A549 (cell line): ENCODE measurements around the gene HMGA1. TPM values are rescaled to one million over a fixed set of nuclear protein-coding genes. Genes with fewer than 3 reads are reported as not detected.
"Not testable (repeated sequence)": the region's sequence is repeated elsewhere in the genome, so short reads cannot be mapped to it uniquely, and the experiment has no call there.

Experiments used
- ATAC-seq, 2 experiments: fragments of 200-7000 bp in 1 of 2; fragments of >200 bp in 1 of 2; cut with Nextera tagmentation in 1 of 2; cut with Tn5 transposase in 1 of 2; 3 replicates each; pipeline versions ENCODE4 v1.8.0 to v1.9.1; 2018 to 2020; ENCODE audit warnings: mild to moderate bottlenecking in 1 of 2, moderate library complexity in 1 of 2
- CTCF ChIA-PET: fragments of 300-600 bp; sonication (Branson Sonifier 250); formaldehyde crosslinking; extraction: SDS; loops from one replicate; lab custom pipeline; 2021; ENCODE audit warnings: antibody characterized with exemption, inconsistent platforms; lab: Yijun Ruan, JAX
- POLR2A ChIA-PET: fragments of 350-600 bp; formaldehyde crosslinking; extraction: SDS; loops from one replicate; lab custom pipeline; 2021; ENCODE audit warnings: antibody characterized with exemption, inconsistent platforms; lab: Yijun Ruan, JAX
- DNase-seq, 2 experiments: peaks; one replicate each; pipeline versions ENCODE4 v3.0.0 to v3.0.0-alpha.2; 2011 to 2016; ENCODE audit warnings: low read depth in 1 of 2, low spot score in 1 of 2
- FAIRE-seq: peaks from 2 replicates; lab custom pipeline; 2011; peaks lifted over from hg19 to GRCh38; lab: Jason Lieb, UNC
- H3K27ac ChIP-seq, 2 experiments: fragments of >200 bp; sonication (Bioruptor Twin); formaldehyde crosslinking; 3 replicates each; pipeline ENCODE4 v1.5.1; 2016 to 2017
- H3K4me1 ChIP-seq: fragments of >200 bp; sonication (Bioruptor Twin); formaldehyde crosslinking; 3 replicates; pipeline ENCODE4 v1.6.1; 2016
- H3K4me2 ChIP-seq: fragments of >200 bp; sonication (Bioruptor Twin); formaldehyde crosslinking; 3 replicates; pipeline ENCODE4 v1.6.1; 2016
- H3K4me3 ChIP-seq: fragments of >200 bp; sonication (Bioruptor Twin); formaldehyde crosslinking; 3 replicates; pipeline ENCODE4 v1.5.1; 2016
- H3K9me3 ChIP-seq: fragments of >200 bp; sonication (Bioruptor Twin); formaldehyde crosslinking; 3 replicates; pipeline ENCODE4 v1.6.1; 2016
- BHLHE40 ChIP-seq: IDR thresholded peaks from 2 replicates; pipeline ENCODE4 v1.6.1; 2012; ENCODE audit warnings: low read depth, low read length, inconsistent platforms
- CBX8 ChIP-seq: fragments of 200-600 bp; sonication (generic); IDR thresholded peaks from 2 replicates; pipeline ENCODE4 v1.6.1; 2016
- CEBPB ChIP-seq, 2 experiments: fragments of >200 bp in 1 of 2; sonication (Bioruptor Twin) in 1 of 2; formaldehyde crosslinking in 1 of 2; IDR thresholded peaks; 2 replicates each; pipeline ENCODE4 v1.6.1; 2012 to 2016
- CHD2 ChIP-seq: fragments of 150-350 bp; IDR thresholded peaks from 2 replicates; pipeline ENCODE4 v1.6.1; 2014; ENCODE audit warnings: low read length; ENCODE audit not compliant: partially characterized antibody
- E2F6 ChIP-seq: IDR thresholded peaks from 2 replicates; pipeline ENCODE4 v1.6.1; 2012; ENCODE audit warnings: low read depth, borderline replicate concordance
- FOSL2 ChIP-seq, 2 experiments: fragments of 450-650 bp in 1 of 2; fragments of >200 bp in 1 of 2; sonication (Bioruptor Twin) in 1 of 2; formaldehyde crosslinking; IDR thresholded peaks; 2 replicates each; pipeline versions ENCODE4 v1.5.0 to v1.6.1; 2016 to 2020; ENCODE audit warnings: mild to moderate bottlenecking in 1 of 2, moderate library complexity in 1 of 2
- HEYL ChIP-seq: fragments of 250-450 bp; sonication (Bioruptor Pico); IDR thresholded peaks from 2 replicates; pipeline ENCODE4 v1.8.0; 2021; ENCODE audit warnings: mild to moderate bottlenecking, moderate library complexity
- HOXA7 ChIP-seq: fragments of 250-450 bp; sonication (Bioruptor Pico); IDR thresholded peaks from 2 replicates; pipeline ENCODE4 v1.5.0; 2020; ENCODE audit warnings: mild to moderate bottlenecking, moderate library complexity
- HOXB13 ChIP-seq: fragments of 250-450 bp; sonication (Bioruptor Pico); IDR thresholded peaks from 2 replicates; pipeline ENCODE4 v1.5.0; 2020; ENCODE audit warnings: low read depth, mild to moderate bottlenecking, moderate library complexity
- MAFK ChIP-seq: fragments of 450-650 bp; IDR thresholded peaks from 2 replicates; pipeline ENCODE4 v1.6.1; 2014; ENCODE audit not compliant: partially characterized antibody
- NFE2L2 ChIP-seq: fragments of 150-350 bp; conservative IDR thresholded peaks from 2 replicates; pipeline ENCODE4 v1.6.1; 2014; ENCODE audit warnings: low read length
- NPAS2 ChIP-seq: fragments of 250-450 bp; sonication (Bioruptor Pico); IDR thresholded peaks from 2 replicates; pipeline ENCODE4 v1.8.0; 2022; ENCODE audit warnings: mild to moderate bottlenecking, moderate library complexity, borderline replicate concordance
- POLR2A ChIP-seq: IDR thresholded peaks from 2 replicates; pipeline ENCODE4 v1.6.1; 2012; ENCODE audit warnings: mild to moderate bottlenecking, low read length
- REST ChIP-seq: fragments of 200-600 bp; sonication (generic); IDR thresholded peaks from 2 replicates; pipeline ENCODE4 v1.6.1; 2016; ENCODE audit warnings: antibody characterized with exemption, mild to moderate bottlenecking, moderate library complexity
- ZC3H11A ChIP-seq: fragments of 450-650 bp; IDR thresholded peaks from 2 replicates; pipeline ENCODE4 v1.6.1; 2014; ENCODE audit warnings: antibody characterized with exemption, mild to moderate bottlenecking
- ZSCAN20 ChIP-seq: fragments of 250-450 bp; sonication (Bioruptor Pico); IDR thresholded peaks from 2 replicates; pipeline ENCODE4 v1.8.0; 2022; ENCODE audit warnings: mild to moderate bottlenecking, moderate library complexity
- WGBS: methylation state at CpG from one replicate; pipeline ENCODE4 v1.1.6; 2017; ENCODE audit errors: missing lambda C conversion rate; 5-methylcytosine and 5-hydroxymethylcytosine counted together
- polyA plus RNA-seq, 4 experiments: library from polyadenylated mRNA; depleted of rRNA in 3 of 4; stranded (reverse); fragments of >200 nt; fragmentation: RNase III in 1 of 4; extraction: RNeasy Plus Mini Kit Qiagen cat#74134 plus additional on column Dnase treatment in 1 of 4; gene quantifications; 2 replicates in 3 of 4; 3 replicates in 1 of 4; pipeline ENCODE4 v1.2.3, GENCODE V29; 2011 to 2017
- TF ChIP-seq, protein P1 (sequence below): fragments of >200 bp; sonication (Bioruptor Twin); formaldehyde crosslinking; IDR thresholded peaks from 3 replicates; pipeline ENCODE4 v1.5.1; 2016

HMGA1 gene
- polyA plus RNA-seq, 2 of the 4 experiments (the other 2 are of a cell fraction) = 127 to 249 TPM

- TF ChIP-seq CBX8 (no peak), NFE2L2 (0 out of 2 replicates have a peak, but pooled peaks have one; percentile 25), MAFK (peak; percentile 39), HEYL (CRISPR knock-in tag) (no peak), HOXB13 (CRISPR knock-in tag) (no peak), CEBPB (IDR thresholded peaks at IDR 0.05) (no peak), ZC3H11A (no peak), BHLHE40 (no peak), NPAS2 (CRISPR knock-in tag) (no peak)
- TF ChIP-seq, protein P1, sequence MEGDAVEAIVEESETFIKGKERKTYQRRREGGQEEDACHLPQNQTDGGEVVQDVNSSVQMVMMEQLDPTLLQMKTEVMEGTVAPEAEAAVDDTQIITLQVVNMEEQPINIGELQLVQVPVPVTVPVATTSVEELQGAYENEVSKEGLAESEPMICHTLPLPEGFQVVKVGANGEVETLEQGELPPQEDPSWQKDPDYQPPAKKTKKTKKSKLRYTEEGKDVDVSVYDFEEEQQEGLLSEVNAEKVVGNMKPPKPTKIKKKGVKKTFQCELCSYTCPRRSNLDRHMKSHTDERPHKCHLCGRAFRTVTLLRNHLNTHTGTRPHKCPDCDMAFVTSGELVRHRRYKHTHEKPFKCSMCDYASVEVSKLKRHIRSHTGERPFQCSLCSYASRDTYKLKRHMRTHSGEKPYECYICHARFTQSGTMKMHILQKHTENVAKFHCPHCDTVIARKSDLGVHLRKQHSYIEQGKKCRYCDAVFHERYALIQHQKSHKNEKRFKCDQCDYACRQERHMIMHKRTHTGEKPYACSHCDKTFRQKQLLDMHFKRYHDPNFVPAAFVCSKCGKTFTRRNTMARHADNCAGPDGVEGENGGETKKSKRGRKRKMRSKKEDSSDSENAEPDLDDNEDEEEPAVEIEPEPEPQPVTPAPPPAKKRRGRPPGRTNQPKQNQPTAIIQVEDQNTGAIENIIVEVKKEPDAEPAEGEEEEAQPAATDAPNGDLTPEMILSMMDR = no peak
- WGBS = 89% methylated on average over 6 of the region's 6 CpGs
- Histone ChIP-seq H3K4me3 (no peak overlapping the region), H3K4me1 (no peaks in the 10 kb centered on the region), H3K9me3 (no peaks in the 10 kb centered on the region), H3K4me2 (no peak overlapping the region), H3K27ac (no peak overlapping the region)
- ChIA-PET POLR2A (no interaction called here), CTCF (no interaction called here)
- ATAC-seq = no peak
- FAIRE-seq = no peak
- no peak for DNase-seq
Observed at GRCh38 chr6:34259529-34260069, 22.9 kb downstream of the HMGA1 start.

- 79% methylated on average over 17 of the region's 17 CpGs for WGBS
- no peak for DNase-seq
- Histone ChIP-seq H3K9me3 (no peaks in the 10 kb centered on the region), H3K27ac (no peak overlapping the region), H3K4me3 (no peak overlapping the region), H3K4me1 (no peaks in the 10 kb centered on the region), H3K4me2 (no peak overlapping the region)
- FAIRE-seq = no peak
- no peak for TF ChIP-seq POLR2A
- TF ChIP-seq E2F6 = no peak
- TF ChIP-seq FOSL2 (IDR thresholded peaks at IDR 0.05) = no peak
- no peak for TF ChIP-seq FOSL2 (CRISPR knock-in tag; IDR thresholded peaks at IDR 0.05)
- TF ChIP-seq HOXA7 (CRISPR knock-in tag) = no peak
- no peak for TF ChIP-seq ZSCAN20
- no peak for TF ChIP-seq REST
- TF ChIP-seq CHD2 = no peak
- ATAC-seq = no peak
- POLR2A ChIA-PET = no interaction called here
- CTCF ChIA-PET = no interaction called here
Observed at GRCh38 chr6:34260576-34261267, 24.0 kb downstream of the HMGA1 start.

DNA sequence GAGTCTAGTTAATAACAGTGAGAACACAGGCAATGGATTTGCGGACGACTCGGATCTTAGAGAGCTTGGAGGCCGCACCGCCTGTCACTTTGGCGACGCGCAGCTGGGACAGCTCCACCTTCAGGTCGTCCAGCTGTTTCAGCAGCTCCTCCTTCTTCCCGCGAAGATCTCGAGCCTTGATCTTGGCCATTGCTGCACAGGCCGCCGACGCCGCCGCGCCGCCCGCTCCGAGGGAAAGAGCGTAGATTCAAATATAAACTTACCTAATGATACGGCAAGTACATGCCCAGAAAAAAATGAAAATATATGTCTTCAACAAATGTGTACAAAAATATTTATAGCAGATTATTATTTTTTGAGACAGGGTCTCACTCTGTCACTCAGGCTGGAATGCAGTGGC lies 26.8 kb downstream of the HMGA1 start:
- DNase-seq = not testable (repeated sequence)
- WGBS = 98% methylated on average over 23 of the region's 23 CpGs

More for the DNA sequence above, 26.8 kb downstream of the HMGA1 start:
- POLR2A ChIA-PET, ATAC-seq, H3K27ac ChIP-seq, FAIRE-seq, H3K4me3 ChIP-seq, H3K4me2 ChIP-seq, H3K4me1 ChIP-seq, CTCF ChIA-PET, H3K9me3 ChIP-seq: not testable (repeated sequence)
